PC-3 (cell line): ENCODE results near the gene ABCB8.

Experiments used
- CTCF ChIP-seq: fragments of 300-600 bp; sonication (generic); conservative IDR thresholded peaks from 2 replicates; pipeline ENCODE4 v1.5.1; 2017; ENCODE audit warnings: antibody characterized with exemption, low read depth, mild to moderate bottlenecking, low read length
- EZH2 ChIP-seq: fragments of 300-600 bp; sonication (generic); IDR thresholded peaks from one replicate; pipeline ENCODE4 v1.6.1; 2017; ENCODE audit warnings: antibody characterized with exemption, mild to moderate bottlenecking, low read length; ENCODE audit not compliant: unreplicated experiment

DNA sequence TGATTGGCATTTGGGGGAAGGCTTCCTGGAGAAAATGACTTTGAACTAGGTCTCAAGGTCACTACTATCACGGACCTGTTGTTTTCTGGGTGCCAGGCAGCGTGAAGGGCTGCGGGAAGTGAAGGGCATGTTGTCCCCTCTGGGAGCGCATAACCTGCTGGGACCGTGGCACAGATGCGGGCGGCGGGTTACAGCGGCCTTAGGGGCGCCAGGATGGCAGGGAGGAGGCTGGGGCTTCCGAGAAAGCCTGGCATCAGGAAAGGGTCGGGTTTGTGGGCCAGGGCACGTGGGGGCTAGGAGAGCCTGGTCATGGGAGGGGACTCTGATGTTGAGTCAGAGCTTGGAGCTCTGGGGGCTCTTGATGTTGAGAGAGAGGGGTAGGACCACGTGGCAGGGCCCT is 37.3 kb downstream of the ABCB8 start:
- no peak for TF ChIP-seq CTCF
- TF ChIP-seq EZH2 = no peak
